GM12865 (cell line): ENCODE measurements around the gene KCNJ6.
"Not testable (repeated sequence)": the region's sequence is repeated elsewhere in the genome, so short reads cannot be mapped to it uniquely, and the experiment has no call there.

Experiments
- DNase-seq: peaks from one replicate; pipeline ENCODE4 v3.0.0; 2010; ENCODE audit warnings: low read depth
- H3K4me3 ChIP-seq: 2 replicates; pipeline ENCODE4 v1.5.1; 2011; ENCODE audit warnings: mild to moderate bottlenecking, low read depth, low read length, control low read depth
- CTCF ChIP-seq: IDR thresholded peaks from 2 replicates; pipeline ENCODE4 v1.5.1; 2011; ENCODE audit warnings: low read length, control low read depth, low read depth, inconsistent platforms; ENCODE audit not compliant: insufficient read depth; ENCODE audit errors: missing control alignments

KCNJ6 gene

GRCh38 chr21:37921091-37921490 lies 4.8 kb upstream of the KCNJ6 start:
- no peak for TF ChIP-seq CTCF

DNA sequence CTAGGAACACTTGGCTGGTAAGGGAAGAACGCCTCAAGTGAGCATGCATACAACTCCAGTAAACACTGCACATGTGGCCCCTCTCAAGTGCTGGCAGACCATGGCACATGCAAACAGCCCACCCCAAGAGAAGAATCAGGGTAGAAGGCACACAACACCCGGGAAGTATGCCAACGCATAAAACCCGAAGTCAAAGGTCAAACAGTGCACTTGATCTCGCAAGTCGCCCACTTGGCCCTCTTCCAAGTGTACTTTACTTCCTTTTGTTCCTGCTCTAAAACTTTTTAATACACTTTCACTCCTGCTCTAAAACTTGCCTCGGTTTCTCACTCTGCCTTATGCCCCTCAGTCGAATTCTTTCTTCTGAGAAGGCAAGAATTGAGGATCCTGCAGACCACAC lies 4.0 kb upstream of the KCNJ6 start:
- not testable (repeated sequence) for H3K4me3 ChIP-seq, DNase-seq

More at GRCh38 chr21:37921091-37921490, 4.8 kb upstream of the KCNJ6 start:
- H3K4me3 ChIP-seq, result no peak overlapping the region
- no peak for DNase-seq

DNA sequence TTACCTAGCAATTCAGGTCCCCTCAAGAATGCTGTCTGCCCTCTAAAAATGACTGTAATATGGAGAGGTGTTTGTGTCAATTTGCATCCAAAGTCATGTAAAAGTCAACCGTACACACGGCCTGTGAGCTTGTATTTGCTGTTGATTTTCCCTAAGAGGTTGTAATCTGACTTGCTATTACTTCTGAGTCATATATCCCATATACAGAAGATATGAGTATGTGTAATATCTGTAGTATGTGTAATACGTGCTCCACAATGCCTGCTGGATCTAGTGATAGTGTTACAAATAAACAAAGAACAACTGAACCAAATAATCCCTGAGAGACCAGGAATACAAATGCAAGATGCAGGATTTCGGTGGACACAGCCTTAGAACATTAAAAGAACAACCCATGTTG lies 1.4 kb upstream of the KCNJ6 start:
- no peak overlapping the region for H3K4me3 ChIP-seq
- no peak for DNase-seq
- TF ChIP-seq CTCF, result no peak

DNA sequence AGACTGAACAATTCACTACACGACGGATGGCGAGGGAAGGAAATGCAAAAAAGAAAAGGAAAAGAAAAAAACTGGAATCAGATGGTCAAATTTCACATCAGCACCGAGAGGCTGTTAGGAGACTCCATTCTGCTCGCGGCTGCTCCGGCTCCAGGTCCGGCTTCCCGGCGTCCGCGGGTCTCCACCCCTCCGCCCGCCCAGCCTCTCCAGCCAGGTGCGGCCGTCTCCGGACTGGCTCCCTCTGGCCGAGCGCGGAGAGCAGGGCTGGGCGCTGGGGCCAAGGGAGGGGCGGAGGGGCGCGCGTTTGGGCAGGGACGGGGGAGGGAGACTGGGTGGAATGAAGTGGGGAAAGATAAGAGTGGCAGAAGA lies 332 bp downstream of the KCNJ6 start:
- H3K4me3 ChIP-seq, result no peak overlapping the region
- DNase-seq, result no peak
- no peak for TF ChIP-seq CTCF

DNA sequence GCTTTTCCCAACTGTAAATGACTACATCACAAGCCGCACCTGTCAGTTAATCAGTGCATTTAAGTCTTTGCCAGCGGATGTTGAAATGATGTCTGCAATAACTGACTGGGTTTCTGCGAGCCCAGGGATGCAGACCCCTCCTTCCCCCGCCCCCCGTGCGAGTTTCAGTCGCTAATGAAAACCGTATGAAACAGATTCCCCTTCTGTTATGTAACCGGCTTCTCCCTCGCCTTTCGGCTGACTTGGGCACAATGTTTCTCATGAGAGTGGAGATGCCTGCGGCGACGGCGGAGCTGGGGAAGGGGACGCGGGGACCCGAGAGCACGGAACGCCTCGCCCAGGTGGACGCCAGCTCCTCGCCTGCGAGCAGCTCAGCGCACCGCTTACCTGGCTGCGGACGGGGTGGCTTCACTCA lies 753 bp downstream of the KCNJ6 start:
- no peak for DNase-seq
- no peak for TF ChIP-seq CTCF
- no peak overlapping the region for H3K4me3 ChIP-seq

GRCh38 chr21:37912616-37913015 lies 3.6 kb downstream of the KCNJ6 start:
- no peak for DNase-seq
- TF ChIP-seq CTCF, result no peak
- no peak overlapping the region for H3K4me3 ChIP-seq

GRCh38 chr21:37909936-37910335 lies 6.3 kb downstream of the KCNJ6 start:
- no peak for DNase-seq
- no peak for TF ChIP-seq CTCF
- H3K4me3 ChIP-seq, result no peak overlapping the region

DNA sequence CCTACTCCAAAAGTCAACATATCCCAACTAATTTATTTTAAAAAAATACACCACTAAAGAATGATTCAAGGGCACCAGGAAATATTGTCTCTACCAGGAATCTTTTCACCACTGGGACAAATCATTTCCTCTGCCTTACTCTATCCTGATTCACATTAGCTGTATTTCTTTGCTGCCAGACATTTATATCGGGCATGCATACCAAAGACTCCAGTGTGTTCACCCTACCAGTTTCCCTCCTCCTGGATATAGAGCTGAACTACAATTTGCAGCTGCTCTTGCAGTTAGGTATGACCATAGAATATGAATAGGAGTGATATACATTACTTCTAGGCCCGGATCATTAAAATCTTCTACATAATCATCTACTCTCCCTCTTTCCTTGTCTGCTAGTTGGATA lies 7.6 kb downstream of the KCNJ6 start:
- no peak for TF ChIP-seq CTCF
- no peak overlapping the region for H3K4me3 ChIP-seq
- DNase-seq, result no peak
